ENCODE results near the gene HDAC4. TPM values are rescaled to one million over a fixed set of nuclear protein-coding genes. Genes with fewer than 3 reads are reported as not detected.

The HDAC4 gene
- total RNA-seq, 4 donors from 2014 or later = 30.2 to 103 (median 51.7) TPM

GRCh38 chr2:239368906-239369552 is 31.8 kb downstream of the HDAC4 start:
- ATAC-seq (ENCODE audit: low FRiP score) (no peak), DNase-seq (ENCODE audit: low spot score) (no peak)
- TF ChIP-seq CTCF (IDR thresholded peaks at IDR 0.05) = no peak

GRCh38 chr2:239368321-239368720 is 32.5 kb downstream of the HDAC4 start:
- ATAC-seq (ENCODE audit: low FRiP score) = no peak
- no peak for DNase-seq (ENCODE audit: low spot score)
- TF ChIP-seq CTCF (IDR thresholded peaks at IDR 0.05) = no peak

- ATAC-seq (ENCODE audit: low FRiP score) (no peak), DNase-seq (ENCODE audit: low spot score) (no peak)
- TF ChIP-seq CTCF (IDR thresholded peaks at IDR 0.05) = no peak
Measured at GRCh38 chr2:239366740-239367139, 34.1 kb downstream of the HDAC4 start.

- ATAC-seq (ENCODE audit: low FRiP score) (no peak), DNase-seq (ENCODE audit: low spot score) (no peak)
- TF ChIP-seq CTCF (IDR thresholded peaks at IDR 0.05) = no peak
Measured at GRCh38 chr2:239365782-239366435, 34.9 kb downstream of the HDAC4 start.

- ATAC-seq (ENCODE audit: low FRiP score) (no peak), DNase-seq (ENCODE audit: low spot score) (no peak)
- no peak for TF ChIP-seq CTCF (IDR thresholded peaks at IDR 0.05)
Measured at GRCh38 chr2:239365071-239365781, 35.6 kb downstream of the HDAC4 start.

GRCh38 chr2:239363946-239364637 is 36.7 kb downstream of the HDAC4 start:
- no peak for TF ChIP-seq CTCF (IDR thresholded peaks at IDR 0.05)
- ATAC-seq (ENCODE audit: low FRiP score) = no peak
- no peak for DNase-seq (ENCODE audit: low spot score)
